ENCODE data around the gene TST.

DNA sequence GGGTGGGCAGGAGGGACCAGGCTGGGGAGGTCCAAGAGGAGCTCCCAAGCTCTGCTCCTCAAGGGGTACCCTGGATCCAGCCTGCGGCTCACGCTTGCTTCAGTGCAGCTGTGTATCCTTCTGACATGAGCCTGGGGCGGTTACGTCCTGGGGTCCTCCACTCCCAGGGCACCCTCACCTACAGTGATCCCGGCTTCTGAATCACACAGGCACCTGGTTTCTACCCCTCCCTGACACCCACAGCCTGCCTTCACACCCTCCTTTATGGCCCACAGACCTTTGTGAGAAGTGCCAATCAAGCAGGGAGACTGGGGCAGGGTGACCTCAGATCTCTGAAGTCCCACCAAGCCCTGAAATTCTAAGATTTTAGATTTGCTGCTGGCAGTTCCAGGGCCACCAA lies 1.8 kb upstream of the TST start:
- TF ChIP-seq RARB (CRISPR knock-in tag; IDR thresholded peaks at IDR 0.05) (no peak), POLR2AphosphoS2 (conservative IDR thresholded peaks at IDR 0.05; ENCODE audit: low read length) (no peak), KDM1A (IDR thresholded peaks at IDR 0.05; ENCODE audit: low read depth) (no peak), RFX5 (IDR thresholded peaks at IDR 0.05) (no peak), POLR2A (IDR thresholded peaks at IDR 0.05; ENCODE audit: low read length) (no peak), ZFP36 (IDR thresholded peaks at IDR 0.05; ENCODE audit: borderline replicate concordance, partially characterized antibody) (no peak), MYC (IDR thresholded peaks at IDR 0.05; ENCODE audit: borderline replicate concordance, low read length) (no peak), RAD21 (conservative IDR thresholded peaks at IDR 0.05 in 1 of 2, IDR thresholded peaks at IDR 0.05 in 1 of 2) (no peak)
- TF ChIP-seq, protein P1, sequence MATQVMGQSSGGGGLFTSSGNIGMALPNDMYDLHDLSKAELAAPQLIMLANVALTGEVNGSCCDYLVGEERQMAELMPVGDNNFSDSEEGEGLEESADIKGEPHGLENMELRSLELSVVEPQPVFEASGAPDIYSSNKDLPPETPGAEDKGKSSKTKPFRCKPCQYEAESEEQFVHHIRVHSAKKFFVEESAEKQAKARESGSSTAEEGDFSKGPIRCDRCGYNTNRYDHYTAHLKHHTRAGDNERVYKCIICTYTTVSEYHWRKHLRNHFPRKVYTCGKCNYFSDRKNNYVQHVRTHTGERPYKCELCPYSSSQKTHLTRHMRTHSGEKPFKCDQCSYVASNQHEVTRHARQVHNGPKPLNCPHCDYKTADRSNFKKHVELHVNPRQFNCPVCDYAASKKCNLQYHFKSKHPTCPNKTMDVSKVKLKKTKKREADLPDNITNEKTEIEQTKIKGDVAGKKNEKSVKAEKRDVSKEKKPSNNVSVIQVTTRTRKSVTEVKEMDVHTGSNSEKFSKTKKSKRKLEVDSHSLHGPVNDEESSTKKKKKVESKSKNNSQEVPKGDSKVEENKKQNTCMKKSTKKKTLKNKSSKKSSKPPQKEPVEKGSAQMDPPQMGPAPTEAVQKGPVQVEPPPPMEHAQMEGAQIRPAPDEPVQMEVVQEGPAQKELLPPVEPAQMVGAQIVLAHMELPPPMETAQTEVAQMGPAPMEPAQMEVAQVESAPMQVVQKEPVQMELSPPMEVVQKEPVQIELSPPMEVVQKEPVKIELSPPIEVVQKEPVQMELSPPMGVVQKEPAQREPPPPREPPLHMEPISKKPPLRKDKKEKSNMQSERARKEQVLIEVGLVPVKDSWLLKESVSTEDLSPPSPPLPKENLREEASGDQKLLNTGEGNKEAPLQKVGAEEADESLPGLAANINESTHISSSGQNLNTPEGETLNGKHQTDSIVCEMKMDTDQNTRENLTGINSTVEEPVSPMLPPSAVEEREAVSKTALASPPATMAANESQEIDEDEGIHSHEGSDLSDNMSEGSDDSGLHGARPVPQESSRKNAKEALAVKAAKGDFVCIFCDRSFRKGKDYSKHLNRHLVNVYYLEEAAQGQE (IDR thresholded peaks at IDR 0.05) = no peak
- TF ChIP-seq, protein P2, sequence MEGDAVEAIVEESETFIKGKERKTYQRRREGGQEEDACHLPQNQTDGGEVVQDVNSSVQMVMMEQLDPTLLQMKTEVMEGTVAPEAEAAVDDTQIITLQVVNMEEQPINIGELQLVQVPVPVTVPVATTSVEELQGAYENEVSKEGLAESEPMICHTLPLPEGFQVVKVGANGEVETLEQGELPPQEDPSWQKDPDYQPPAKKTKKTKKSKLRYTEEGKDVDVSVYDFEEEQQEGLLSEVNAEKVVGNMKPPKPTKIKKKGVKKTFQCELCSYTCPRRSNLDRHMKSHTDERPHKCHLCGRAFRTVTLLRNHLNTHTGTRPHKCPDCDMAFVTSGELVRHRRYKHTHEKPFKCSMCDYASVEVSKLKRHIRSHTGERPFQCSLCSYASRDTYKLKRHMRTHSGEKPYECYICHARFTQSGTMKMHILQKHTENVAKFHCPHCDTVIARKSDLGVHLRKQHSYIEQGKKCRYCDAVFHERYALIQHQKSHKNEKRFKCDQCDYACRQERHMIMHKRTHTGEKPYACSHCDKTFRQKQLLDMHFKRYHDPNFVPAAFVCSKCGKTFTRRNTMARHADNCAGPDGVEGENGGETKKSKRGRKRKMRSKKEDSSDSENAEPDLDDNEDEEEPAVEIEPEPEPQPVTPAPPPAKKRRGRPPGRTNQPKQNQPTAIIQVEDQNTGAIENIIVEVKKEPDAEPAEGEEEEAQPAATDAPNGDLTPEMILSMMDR (IDR thresholded peaks at IDR 0.05) = no peak
